Prostate gland (tissue), 2 donors: Measurements from ENCODE around the gene C4orf50. TPM values are rescaled to one million over a fixed set of nuclear protein-coding genes. Genes with fewer than 3 reads are reported as not detected.

ENCODE experiments used
- DNase-seq: peaks from one replicate; pipeline ENCODE4 v3.0.0-alpha.2; 2019; ENCODE audit warnings: low spot score
- H3K27ac ChIP-seq, 2 donors: fragments of 200-600 bp; sonication (generic); 2 replicates each; pipeline ENCODE4 v1.5.1; 2017 to 2019
- H3K27me3 ChIP-seq: fragments of 200-600 bp; sonication (generic); replicated peaks from 2 replicates; pipeline ENCODE4 v1.5.1; 2019; ENCODE audit not compliant: insufficient read depth
- H3K36me3 ChIP-seq, 2 donors: fragments of 200-600 bp; sonication (generic); 1 replicate in 1 of 2; 2 replicates in 1 of 2; pipeline versions ENCODE4 v1.5.1 to v1.8.1; 2017 to 2019
- H3K4me1 ChIP-seq: fragments of 200-600 bp; sonication (generic); replicated peaks from 2 replicates; pipeline ENCODE4 v1.5.1; 2019
- H3K4me3 ChIP-seq, 2 donors: fragments of 200-600 bp; sonication (generic); 2 replicates each; pipeline ENCODE4 v1.5.1; 2017 to 2019
- H3K9me3 ChIP-seq: fragments of 200-600 bp; sonication (generic); 2 replicates; pipeline ENCODE4 v1.5.1; 2017
- CTCF ChIP-seq, 4 experiments: fragments of 200-600 bp in 2 of 4; fragments of 450-650 bp in 2 of 4; sonication (generic) in 2 of 4; IDR thresholded peaks; 1 replicate in 3 of 4; 2 replicates in 1 of 4; pipeline ENCODE4 v1.5.1; 2016 to 2019; ENCODE audit warnings: antibody characterized with exemption in 4 of 4, mild to moderate bottlenecking in 2 of 4, moderate library complexity in 2 of 4
- POLR2A ChIP-seq: fragments of 450-650 bp; IDR thresholded peaks from one replicate; pipeline ENCODE4 v1.6.1; 2016; ENCODE audit warnings: antibody characterized with exemption, mild to moderate bottlenecking
- POLR2AphosphoS5 ChIP-seq: sonication (generic); formaldehyde crosslinking; IDR thresholded peaks from one replicate; pipeline ENCODE4 v1.6.1; 2017; ENCODE audit warnings: antibody characterized with exemption
- WGBS: methylation state at CpG from one replicate; pipeline ENCODE4 v1.1.5; 2018; 5-methylcytosine and 5-hydroxymethylcytosine counted together
- intact Hi-C: fragments of 100-400 bp; cut with DNase I; formaldehyde crosslinking; loops from one replicate; pipeline ENCODE4 v1.14.2; 2022
- total RNA-seq, 2 donors: library from RNA; depleted of rRNA; stranded (reverse); fragments of >200 nt; gene quantifications; one replicate each; pipeline ENCODE4 v1.1.0, GENCODE V29; 2016

C4orf50 gene
- total RNA-seq, 2 donors from 2014 or later = 0.87 to 2.8 TPM

- Histone ChIP-seq H3K36me3 (no peaks in the 10 kb centered on the region), H3K27ac (no peak overlapping the region), H3K4me3 (no peak overlapping the region), H3K4me1 (no peaks in the 10 kb centered on the region), H3K9me3 (no peaks in the 10 kb centered on the region), H3K27me3 (no peaks in the 10 kb centered on the region)
- intact Hi-C loops = no loop called here
- DNase-seq = no peak
- TF ChIP-seq POLR2A (no peak), POLR2AphosphoS5 (no peak), CTCF (IDR thresholded peaks at IDR 0.05) (no peak)
- 52% methylated on average over 17 of the region's 17 CpGs for WGBS
These were observed 32.3 kb upstream of the C4orf50 start for GRCh38 chr4:6050551-6050950.

DNA sequence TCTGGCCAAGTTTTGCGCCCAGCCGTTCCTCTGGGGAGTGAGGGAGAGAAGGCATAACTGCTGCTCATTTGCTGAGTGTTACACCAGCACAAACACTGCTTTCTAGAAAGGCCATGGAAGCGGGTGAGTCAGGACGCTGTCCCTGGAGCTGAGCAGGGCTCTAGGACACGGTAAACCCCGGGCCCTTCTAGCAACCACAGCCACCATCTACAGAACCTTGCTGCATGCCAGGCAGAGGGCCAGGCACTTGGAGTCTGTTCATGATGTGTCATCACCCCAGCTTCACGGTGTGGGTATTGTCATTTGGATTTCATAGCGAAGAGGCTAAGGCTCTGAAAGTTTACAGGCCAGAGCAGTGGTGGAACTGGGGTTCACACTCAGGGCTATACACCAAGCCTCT is 31.8 kb upstream of the C4orf50 start:
- H3K9me3 ChIP-seq = no peaks in the 10 kb centered on the region
- no peaks in the 10 kb centered on the region for H3K36me3 ChIP-seq
- no peak for DNase-seq
- H3K27me3 ChIP-seq = no peaks in the 10 kb centered on the region
- intact Hi-C loops = no loop called here
- 69% methylated on average over 8 of the region's 8 CpGs for WGBS
- H3K4me1 ChIP-seq = no peaks in the 10 kb centered on the region
- TF ChIP-seq POLR2A (no peak), POLR2AphosphoS5 (no peak), CTCF (IDR thresholded peaks at IDR 0.05) (no peak)
- no peak overlapping the region for H3K4me3 ChIP-seq
- no peak overlapping the region for H3K27ac ChIP-seq

DNA sequence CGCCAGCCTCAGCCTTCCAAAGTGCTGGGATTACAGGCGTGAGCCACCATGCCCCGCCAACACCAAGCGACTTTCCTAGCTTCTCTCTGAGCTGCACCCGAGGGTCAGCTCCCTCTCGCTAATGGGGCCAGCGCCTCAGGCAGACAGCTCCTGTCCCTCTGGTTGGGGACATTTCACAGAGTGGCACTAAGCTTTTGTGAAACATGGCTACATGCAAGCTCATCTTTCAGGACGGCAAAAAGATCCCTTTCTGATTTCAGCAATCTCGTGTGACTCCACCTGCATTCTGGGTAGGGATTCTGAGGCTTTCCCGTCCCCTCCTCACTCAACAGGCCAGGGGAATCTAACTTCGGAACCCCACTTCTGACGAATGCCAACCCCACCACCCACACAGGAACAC is 31.0 kb upstream of the C4orf50 start:
- H3K36me3 ChIP-seq = no peaks in the 10 kb centered on the region
- no peak overlapping the region for H3K27ac ChIP-seq
- H3K9me3 ChIP-seq = no peaks in the 10 kb centered on the region
- intact Hi-C loops = no loop called here
- WGBS = 93% methylated on average over 12 of the region's 12 CpGs
- TF ChIP-seq POLR2A (no peak), CTCF (IDR thresholded peaks at IDR 0.05) (no peak), POLR2AphosphoS5 (no peak)
- H3K27me3 ChIP-seq = no peaks in the 10 kb centered on the region
- no peaks in the 10 kb centered on the region for H3K4me1 ChIP-seq
- no peak for DNase-seq
- no peak overlapping the region for H3K4me3 ChIP-seq

- Histone ChIP-seq H3K27me3 (no peaks in the 10 kb centered on the region), H3K27ac (no peak overlapping the region), H3K9me3 (no peaks in the 10 kb centered on the region), H3K4me3 (no peak overlapping the region), H3K36me3 (no peaks in the 10 kb centered on the region), H3K4me1 (no peaks in the 10 kb centered on the region)
- TF ChIP-seq POLR2AphosphoS5 = no peak
- no peak for TF ChIP-seq CTCF (IDR thresholded peaks at IDR 0.05)
- intact Hi-C loops = no loop called here
- 72% methylated on average over 12 of the region's 12 CpGs for WGBS
- no peak for DNase-seq
These were observed 30.3 kb upstream of the C4orf50 start for GRCh38 chr4:6048537-6048936.

- Histone ChIP-seq H3K9me3 (no peaks in the 10 kb centered on the region), H3K27me3 (no peaks in the 10 kb centered on the region), H3K36me3 (no peaks in the 10 kb centered on the region), H3K27ac (no peak overlapping the region), H3K4me1 (no peaks in the 10 kb centered on the region), H3K4me3 (no peak overlapping the region)
- intact Hi-C loops = no loop called here
- DNase-seq = no peak
- no peak for TF ChIP-seq POLR2A
- no peak for TF ChIP-seq POLR2AphosphoS5
- no peak for TF ChIP-seq CTCF (IDR thresholded peaks at IDR 0.05)
- 77% methylated on average over 14 of the region's 15 CpGs for WGBS
These were observed 29.0 kb upstream of the C4orf50 start for GRCh38 chr4:6047130-6047673.
